Stimulated activated CD8-positive, alpha-beta memory T cell treated with anti-CD3 and anti-CD28 coated beads, Interleukin-15, amount 100 ng/mL, for 24 hours (primary cell): ENCODE measurements around the gene NFATC2.
"Not testable (repeated sequence)": the region's sequence is repeated elsewhere in the genome, so short reads cannot be mapped to it uniquely, and the experiment has no call there.

Experiments
- DNase-seq: peaks from one replicate; pipeline ENCODE4 v3.0.0-alpha.2; 2020; ENCODE audit warnings: low read depth

Gene NFATC2

DNA sequence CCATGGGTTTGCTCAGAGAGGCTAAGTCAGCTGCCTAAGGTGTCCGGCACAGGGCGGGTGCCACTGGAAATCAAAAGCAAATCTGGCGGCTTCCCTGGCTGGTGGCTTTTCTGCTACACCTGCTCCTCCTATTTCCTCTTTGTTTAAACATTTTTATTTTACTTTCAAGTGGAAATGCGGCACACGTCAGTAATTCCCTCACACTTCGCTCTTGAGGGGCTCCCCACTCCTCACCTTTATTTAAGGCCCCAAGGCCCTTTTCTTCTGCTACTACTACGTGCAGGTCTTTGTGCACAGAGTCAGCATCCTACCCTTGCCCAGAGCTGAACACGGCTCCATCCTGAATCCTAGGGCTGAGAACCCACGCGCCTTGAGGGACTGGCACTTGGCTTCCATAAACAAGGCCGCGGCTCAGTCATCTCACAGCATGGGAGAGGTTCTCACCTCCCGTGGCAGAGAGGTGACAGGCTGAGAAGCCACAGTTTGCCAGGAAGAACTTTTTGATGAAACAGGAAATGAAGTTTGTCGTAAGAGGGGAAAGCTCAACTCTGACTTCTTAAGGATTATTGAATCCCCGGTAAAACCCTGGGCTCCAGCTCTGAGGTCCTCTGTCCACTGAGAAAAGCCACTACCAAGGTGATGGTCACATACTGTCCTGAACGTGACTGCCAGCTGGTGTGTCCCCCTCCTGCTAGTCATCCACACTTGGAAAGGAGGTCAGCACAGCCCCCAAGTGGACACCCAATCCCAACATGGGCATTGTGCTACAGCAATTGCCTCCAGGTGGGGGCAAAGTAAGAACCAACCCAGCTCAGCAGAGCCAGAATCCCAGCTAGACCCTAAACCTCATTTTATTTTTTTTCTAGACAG lies 48.0 kb downstream of the NFATC2 start:
- DNase-seq = no peak

- DNase-seq = no peak
Observed at GRCh38 chr20:51493346-51493791, 49.1 kb downstream of the NFATC2 start.

DNA sequence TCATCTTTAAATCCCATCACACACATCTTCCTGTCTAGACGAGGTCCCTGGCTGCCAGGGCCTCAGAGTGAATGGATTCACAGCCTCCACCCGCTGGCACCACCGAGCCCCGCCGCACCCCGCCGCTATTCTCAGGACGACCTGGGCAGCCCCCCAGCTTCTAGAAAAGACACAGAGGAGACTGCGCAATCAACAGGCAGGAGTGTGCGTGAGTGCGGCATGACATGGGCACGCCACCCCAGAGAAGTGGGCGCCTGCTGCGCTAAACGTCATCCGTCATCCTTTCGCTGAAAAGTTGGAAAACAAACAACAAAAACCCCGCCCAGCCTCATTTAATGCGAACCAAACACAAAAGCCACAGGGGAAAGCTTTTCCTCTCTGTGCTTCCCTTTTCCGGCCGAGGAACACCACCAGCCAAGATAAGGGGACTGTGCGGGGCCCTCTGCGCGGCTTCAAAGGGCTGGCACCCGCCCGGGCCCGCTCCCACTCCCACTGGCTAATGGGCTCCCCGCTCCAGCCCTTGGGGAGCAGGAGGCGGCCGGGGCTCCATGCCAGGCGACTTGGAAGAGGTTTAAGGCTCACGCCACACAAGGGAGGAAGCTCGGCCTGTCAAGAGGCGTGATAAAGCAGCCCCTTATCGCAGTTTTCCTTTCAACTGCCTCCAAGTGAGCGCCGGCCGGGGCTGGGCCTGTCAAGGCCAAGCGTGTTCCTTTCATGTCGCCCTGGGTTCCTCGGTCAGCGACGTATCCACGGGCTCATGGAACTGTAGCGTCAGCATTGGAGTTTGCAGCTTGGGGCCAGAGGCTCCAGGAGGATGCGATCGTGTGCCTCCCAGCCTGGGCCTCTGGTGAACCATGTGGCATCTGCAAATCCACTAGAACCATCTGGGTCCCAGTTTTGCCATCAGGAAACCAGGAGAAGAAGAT lies 50.1 kb downstream of the NFATC2 start:
- no peak for DNase-seq

DNA sequence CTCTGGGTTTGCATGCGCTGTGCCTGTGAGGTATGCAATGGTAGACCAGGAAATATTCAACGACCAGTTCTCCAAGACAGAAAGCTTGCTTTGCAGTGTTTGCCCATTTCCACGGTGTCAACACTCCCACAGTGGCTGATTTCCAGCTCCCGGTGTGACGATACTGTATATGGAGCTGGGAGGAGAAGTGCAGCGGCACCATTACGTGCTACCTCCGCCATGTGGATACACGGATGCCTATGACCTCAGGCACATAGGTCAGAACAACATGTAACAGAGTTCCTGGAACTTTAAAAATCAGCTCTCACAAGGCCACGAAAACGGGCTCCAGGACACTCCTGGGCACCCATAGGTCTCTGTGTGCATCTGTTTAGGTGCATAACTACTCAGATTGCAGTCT lies 51.1 kb downstream of the NFATC2 start:
- no peak for DNase-seq

DNA sequence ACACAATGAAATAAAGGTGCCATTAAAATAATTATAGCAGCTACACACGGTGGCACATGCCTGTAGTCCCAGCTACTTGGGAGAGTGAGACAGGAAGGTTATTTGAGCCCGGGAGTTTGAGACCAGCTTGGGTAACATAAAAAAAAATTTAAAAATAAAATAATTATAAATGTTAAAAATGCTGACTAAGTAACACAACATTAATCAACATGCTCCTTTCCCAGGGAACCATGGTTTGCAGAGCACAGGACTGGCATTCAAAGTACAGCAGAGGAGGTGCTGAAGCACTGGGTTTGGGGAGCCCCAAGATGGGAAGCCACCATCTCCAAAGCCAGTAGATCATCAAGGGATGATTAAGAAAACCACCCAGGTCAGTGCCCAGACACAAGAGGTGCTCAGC lies 51.9 kb downstream of the NFATC2 start:
- no peak for DNase-seq

- DNase-seq = no peak
Observed at GRCh38 chr20:51489611-51490010, 52.9 kb downstream of the NFATC2 start.

DNA sequence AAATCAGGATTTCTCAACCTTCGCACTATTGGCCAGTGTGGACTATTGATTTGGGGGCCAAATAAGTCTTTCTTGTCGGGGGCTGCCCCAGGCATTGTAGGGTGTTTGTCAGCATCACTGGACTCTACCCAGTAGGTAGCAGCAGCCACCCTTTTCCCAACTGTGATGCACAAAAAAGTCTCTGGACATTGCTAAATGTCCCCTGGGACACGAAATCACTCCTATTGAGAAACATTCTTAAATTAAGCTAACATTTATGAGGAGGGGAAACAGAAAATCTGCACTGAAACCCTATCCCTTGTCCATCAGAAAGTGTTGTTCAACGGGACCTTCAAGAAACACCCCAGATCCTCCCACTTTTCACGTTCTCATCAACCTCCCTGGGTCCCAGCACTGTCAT lies 54.2 kb downstream of the NFATC2 start:
- no peak for DNase-seq

DNA sequence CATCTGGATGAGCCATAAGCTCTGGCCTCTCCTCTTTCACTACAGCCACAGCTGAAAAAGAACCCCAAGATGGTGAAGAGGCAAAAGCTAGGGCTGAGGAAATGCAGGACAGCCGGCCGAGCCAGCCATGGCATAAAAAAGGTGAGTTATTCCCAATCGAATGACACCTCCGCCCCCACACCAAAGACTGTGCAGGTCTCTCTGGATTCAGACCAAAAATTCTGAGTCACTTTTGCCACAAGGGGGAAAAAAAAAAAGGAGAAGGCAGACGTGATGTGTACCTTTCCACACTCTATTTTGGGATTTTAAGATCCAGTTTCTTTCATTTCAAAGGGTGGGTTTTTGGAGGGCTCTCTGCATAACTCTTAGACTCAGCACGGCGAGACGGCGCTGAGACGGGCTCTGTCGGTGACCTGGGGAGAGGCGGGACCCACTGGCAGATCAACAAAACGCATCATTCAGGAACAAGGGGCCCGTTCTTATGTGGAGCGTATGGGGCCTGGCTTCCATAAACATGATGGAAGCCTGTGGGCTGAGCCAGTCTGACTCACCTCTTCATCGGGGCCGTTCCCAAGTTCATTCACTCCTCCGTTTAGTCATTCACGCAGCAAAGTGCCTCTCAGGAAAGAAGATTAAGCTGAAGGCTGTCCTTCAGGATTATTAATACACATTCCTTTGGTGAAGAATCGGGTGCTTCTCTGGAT lies 54.8 kb downstream of the NFATC2 start:
- no peak for DNase-seq

- DNase-seq = no peak
Observed at GRCh38 chr20:51487076-51487475, 55.4 kb downstream of the NFATC2 start.

DNA sequence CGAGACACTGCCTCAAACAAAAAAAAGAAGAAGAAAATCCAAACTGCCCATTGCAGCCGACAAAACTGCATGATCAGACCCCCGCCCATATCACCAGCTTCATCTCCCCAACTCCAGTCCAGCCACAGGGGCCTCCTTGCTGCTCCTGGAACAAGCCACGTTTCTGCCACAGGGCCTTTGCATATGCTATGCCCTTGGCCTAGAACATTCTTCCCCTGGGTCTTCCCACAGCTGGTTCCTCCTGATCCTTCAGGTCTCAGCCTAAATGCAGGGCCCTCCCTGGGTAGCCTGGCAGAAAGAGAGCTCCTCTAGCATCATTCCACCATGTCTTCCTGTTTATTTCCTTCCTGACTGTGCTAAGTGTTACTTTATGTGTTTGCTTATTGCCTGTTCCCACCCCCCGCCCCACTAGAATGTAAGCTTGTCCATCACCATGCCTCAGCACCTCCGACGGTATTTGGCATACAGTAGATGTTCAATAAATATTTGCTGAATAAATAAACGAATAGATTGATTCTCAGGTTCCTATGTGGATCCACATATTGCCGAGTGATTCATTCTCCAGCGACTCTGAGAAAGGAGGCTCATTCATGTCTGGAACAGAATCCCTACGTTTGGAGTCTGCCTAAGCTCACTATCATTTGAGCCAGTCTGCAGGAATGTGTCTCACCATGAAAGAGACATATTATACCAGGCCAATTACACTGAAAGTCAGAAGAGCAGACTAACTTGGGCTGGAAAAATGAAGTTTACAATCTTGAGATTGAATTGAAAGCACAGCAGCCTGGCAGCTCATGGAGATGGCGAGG lies 56.1 kb downstream of the NFATC2 start:
- DNase-seq = no peak

DNA sequence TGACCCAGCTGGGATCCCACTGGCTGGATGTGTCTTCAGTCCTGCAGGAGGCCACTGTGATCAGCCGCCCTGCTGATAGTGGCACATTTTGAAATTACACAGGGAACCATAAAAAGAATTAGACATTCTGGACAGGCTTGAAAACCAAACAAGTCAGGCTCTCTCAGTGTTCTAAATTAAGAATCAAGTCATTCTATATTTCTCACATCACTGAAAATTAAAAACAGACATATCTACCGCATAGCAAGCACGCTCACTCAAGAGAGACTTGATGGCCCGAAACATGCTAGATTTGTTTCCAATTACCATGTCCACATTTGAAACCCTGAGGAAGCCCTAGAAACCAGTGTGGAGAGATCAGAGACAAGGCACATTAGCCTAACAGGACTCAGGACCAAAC lies 57.7 kb downstream of the NFATC2 start:
- DNase-seq = no peak

- DNase-seq = no peak
Observed at GRCh38 chr20:51484141-51484815, 58.2 kb downstream of the NFATC2 start.

- no peak for DNase-seq
Observed at GRCh38 chr20:51482836-51483473, 59.6 kb downstream of the NFATC2 start.

DNA sequence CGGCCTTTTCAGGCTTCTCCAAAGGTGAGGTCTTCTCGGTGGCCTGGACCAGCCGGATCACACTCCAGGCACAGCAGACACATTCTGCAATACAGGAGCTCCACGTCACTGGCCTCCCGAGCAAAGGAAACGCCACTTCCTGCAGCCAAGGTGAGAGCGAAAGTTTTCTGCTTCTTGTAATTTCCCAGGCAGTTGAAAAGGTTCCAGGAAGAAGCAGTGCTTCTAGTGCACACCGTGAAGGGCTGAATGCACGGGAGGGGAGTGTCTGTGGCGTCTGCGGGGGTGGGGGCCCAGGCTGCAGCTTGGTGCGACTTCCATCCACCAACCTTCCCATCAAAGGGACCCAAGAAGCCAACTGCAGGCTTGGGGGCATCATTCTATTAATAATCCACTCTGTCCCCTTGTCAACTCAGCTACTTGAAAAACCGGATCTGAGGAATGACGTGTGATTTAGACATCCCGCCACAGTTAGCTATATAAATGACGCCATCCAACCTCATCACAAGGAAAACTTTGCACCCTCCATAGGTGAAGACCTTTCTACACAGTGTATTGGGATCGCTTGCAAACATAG lies 61.1 kb downstream of the NFATC2 start:
- no peak for DNase-seq

GRCh38 chr20:51480507-51481270 lies 61.8 kb downstream of the NFATC2 start:
- no peak for DNase-seq

- DNase-seq = not testable (repeated sequence)
Observed at GRCh38 chr20:51476106-51476505, 66.4 kb downstream of the NFATC2 start.

- DNase-seq = no peak
Observed at GRCh38 chr20:51473771-51474170, 68.7 kb downstream of the NFATC2 start.

DNA sequence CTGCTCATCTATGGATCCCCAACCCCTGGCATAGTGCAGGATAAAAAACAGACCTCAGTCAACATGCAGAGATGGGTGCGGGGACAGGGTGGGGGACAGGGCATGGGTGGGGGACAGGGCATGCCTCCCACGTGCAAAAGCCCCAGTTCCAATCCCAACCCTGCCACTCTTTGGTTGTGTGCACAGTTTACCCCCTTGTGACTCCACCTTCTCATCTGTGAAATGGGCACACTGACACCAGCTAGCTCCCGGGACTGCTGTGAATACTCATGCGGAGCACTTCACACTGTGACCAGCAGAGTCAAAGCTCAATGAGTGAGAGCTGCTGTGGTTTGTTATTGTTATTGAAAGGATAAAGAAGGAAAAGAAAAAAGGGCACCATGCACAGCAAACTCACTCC lies 69.3 kb downstream of the NFATC2 start:
- no peak for DNase-seq

GRCh38 chr20:51470907-51471411 lies 71.6 kb downstream of the NFATC2 start:
- DNase-seq = no peak
